Measurements from ENCODE around the gene EIF2B1. TPM values are rescaled to one million over a fixed set of nuclear protein-coding genes. Genes with fewer than 3 reads are reported as not detected.

EIF2B1 gene
- total RNA-seq, 1 experiment from 2014 or later = 70.8 TPM

- no TSS peak for BruUV-seq (replicated peaks)
- H3K4me3 ChIP-seq (ENCODE audit: low read length) = no peak overlapping the region
- TF ChIP-seq EZH2 (IDR thresholded peaks at IDR 0.05; ENCODE audit: low read length, unreplicated experiment) (no peak), EZH2phosphoT487 (IDR thresholded peaks at IDR 0.05; ENCODE audit: borderline replicate concordance, low read length) (no peak), CTCF (conservative IDR thresholded peaks at IDR 0.05; ENCODE audit: low read depth, low read length) (no peak)
- ChIA-PET POLR2A (ENCODE audit: unreplicated experiment) (no interaction called here), CTCF (interaction anchor here (0.5 to 1.1 kb wide), 2 partner anchors 96 to 133 kb away, joined by 3 to 4 read pairs; no protein-coding TSS in a partner anchor)
- H3K36me3 ChIP-seq (ENCODE audit: low read depth, low read length) = peaks cover 4% of the 10 kb centered on the region; the same call in 1 of the 2 replicates
- no peaks in the 10 kb centered on the region for H3K79me2 ChIP-seq (ENCODE audit: low read length)
- H3K27me3 ChIP-seq (ENCODE audit: low read length) = no peaks in the 10 kb centered on the region
- no peak for DNase-seq
- intact Hi-C loops (cut with micrococcal nuclease) = no loop called here
- H2AFZ ChIP-seq (ENCODE audit: low read length) = no peak overlapping the region
- H3K9ac ChIP-seq (ENCODE audit: low read length) = no peak overlapping the region
- H3F3A ChIP-seq (ENCODE audit: low read length, unreplicated experiment) = no peaks in the 10 kb centered on the region
- no peaks in the 10 kb centered on the region for H3K9me3 ChIP-seq (ENCODE audit: low read length)
- H3K4me1 ChIP-seq (ENCODE audit: insufficient read depth, low read length) = no peaks in the 10 kb centered on the region
- no peak for ATAC-seq
- no peak overlapping the region for H3K27ac ChIP-seq (ENCODE audit: low read length)
- H4K20me1 ChIP-seq (ENCODE audit: low read length) = no peaks in the 10 kb centered on the region
- no peaks in the 10 kb centered on the region for H3K9me2 ChIP-seq (replicated peaks; ENCODE audit: low read length)
- no peak overlapping the region for H3K4me2 ChIP-seq (ENCODE audit: low read length)
Measured at GRCh38 chr12:123678981-123679380, 45.5 kb upstream of the EIF2B1 start.

- CTCF ChIA-PET = no interaction called here
- Histone ChIP-seq H4K20me1 (ENCODE audit: low read length) (no peaks in the 10 kb centered on the region), H3K27me3 (ENCODE audit: low read length) (no peaks in the 10 kb centered on the region), H3K27ac (ENCODE audit: low read length) (no peak overlapping the region), H2AFZ (ENCODE audit: low read length) (no peak overlapping the region), H3K4me2 (ENCODE audit: low read length) (no peak overlapping the region), H3K4me3 (ENCODE audit: low read length) (no peak overlapping the region), H3K9me3 (ENCODE audit: low read length) (no peaks in the 10 kb centered on the region), H3K9me2 (replicated peaks; ENCODE audit: low read length) (no peaks in the 10 kb centered on the region), H3K9ac (ENCODE audit: low read length) (no peak overlapping the region), H3K36me3 (ENCODE audit: low read depth, low read length) (no peaks in the 10 kb centered on the region; the same call in 1 of the 2 replicates), H3K79me2 (ENCODE audit: low read length) (no peaks in the 10 kb centered on the region), H3F3A (ENCODE audit: low read length, unreplicated experiment) (no peaks in the 10 kb centered on the region), H3K4me1 (ENCODE audit: insufficient read depth, low read length) (peaks cover 9% of the 10 kb centered on the region; the same call in 1 of the 2 replicates)
- POLR2A ChIA-PET (ENCODE audit: unreplicated experiment) = no interaction called here
- BruUV-seq (replicated peaks) = no TSS peak
- TF ChIP-seq CTCF (conservative IDR thresholded peaks at IDR 0.05; ENCODE audit: low read depth, low read length) (no peak), EZH2 (IDR thresholded peaks at IDR 0.05; ENCODE audit: low read length, unreplicated experiment) (no peak), EZH2phosphoT487 (IDR thresholded peaks at IDR 0.05; ENCODE audit: borderline replicate concordance, low read length) (no peak)
- ATAC-seq (peak; percentile 31; the same call in 1 of the 2 replicates), DNase-seq (no peak)
- intact Hi-C loops (cut with micrococcal nuclease) = no loop called here
Measured at GRCh38 chr12:123676616-123677320, 43.3 kb upstream of the EIF2B1 start.

- H3K36me3 ChIP-seq (ENCODE audit: low read depth, low read length) = no peaks in the 10 kb centered on the region
Measured at GRCh38 chr12:123675436-123675835, 42.0 kb upstream of the EIF2B1 start.

More at GRCh38 chr12:123675436-123675835, 42.0 kb upstream of the EIF2B1 start:
- BruUV-seq (replicated peaks) = no TSS peak
- Histone ChIP-seq H3K4me2 (ENCODE audit: low read length) (no peak overlapping the region), H3K27ac (ENCODE audit: low read length) (no peak overlapping the region), H3F3A (ENCODE audit: low read length, unreplicated experiment) (no peaks in the 10 kb centered on the region), H3K9me3 (ENCODE audit: low read length) (no peaks in the 10 kb centered on the region), H3K4me1 (ENCODE audit: insufficient read depth, low read length) (peaks cover 17% of the 10 kb centered on the region; the same call in 1 of the 2 replicates), H2AFZ (ENCODE audit: low read length) (no peak overlapping the region), H3K9me2 (replicated peaks; ENCODE audit: low read length) (no peaks in the 10 kb centered on the region), H3K79me2 (ENCODE audit: low read length) (no peaks in the 10 kb centered on the region), H4K20me1 (ENCODE audit: low read length) (no peaks in the 10 kb centered on the region), H3K4me3 (ENCODE audit: low read length) (no peak overlapping the region), H3K27me3 (ENCODE audit: low read length) (no peaks in the 10 kb centered on the region), H3K9ac (ENCODE audit: low read length) (no peak overlapping the region)
- intact Hi-C loops (cut with micrococcal nuclease) = no loop called here
- ATAC-seq (no peak), DNase-seq (no peak)
- POLR2A ChIA-PET (ENCODE audit: unreplicated experiment) = no interaction called here
- TF ChIP-seq EZH2phosphoT487 (IDR thresholded peaks at IDR 0.05; ENCODE audit: borderline replicate concordance, low read length) (no peak), CTCF (conservative IDR thresholded peaks at IDR 0.05; ENCODE audit: low read depth, low read length) (no peak), EZH2 (IDR thresholded peaks at IDR 0.05; ENCODE audit: low read length, unreplicated experiment) (no peak)
- CTCF ChIA-PET = no interaction called here
